EL (cell line): ENCODE results near the gene PRKCE.
A peak's percentile ranks its signal among the peaks of the same experiment; 100 is the strongest.

Experiments
- DNase-seq: peaks from one replicate; pipeline ENCODE4 v3.0.0-alpha.2; 2016

PRKCE gene

GRCh38 chr2:45921921-45922320 is 270.4 kb downstream of the PRKCE start:
- no peak for DNase-seq

GRCh38 chr2:45922577-45922988 is 271.1 kb downstream of the PRKCE start:
- no peak for DNase-seq

- no peak for DNase-seq
Measured at GRCh38 chr2:45923701-45924100, 272.2 kb downstream of the PRKCE start.

- no peak for DNase-seq
Measured at GRCh38 chr2:45925026-45925425, 273.6 kb downstream of the PRKCE start.

GRCh38 chr2:45925636-45926366 is 274.3 kb downstream of the PRKCE start:
- DNase-seq = no peak

- DNase-seq = no peak
Measured at GRCh38 chr2:45928946-45929345, 277.5 kb downstream of the PRKCE start.

GRCh38 chr2:45929674-45930395 is 278.4 kb downstream of the PRKCE start:
- no peak for DNase-seq

- DNase-seq = peak; percentile 52
Measured at GRCh38 chr2:45930396-45930792, 278.9 kb downstream of the PRKCE start.

GRCh38 chr2:45932278-45932975 is 281.0 kb downstream of the PRKCE start:
- DNase-seq = peak; percentile 43

- DNase-seq = peak; percentile 99
Measured at GRCh38 chr2:45935791-45936622, 284.5 kb downstream of the PRKCE start.

- DNase-seq = no peak
Measured at GRCh38 chr2:45936623-45936979, 285.1 kb downstream of the PRKCE start.

- no peak for DNase-seq
Measured at GRCh38 chr2:45937990-45938389, 286.5 kb downstream of the PRKCE start.

- peak; percentile 99 for DNase-seq
Measured at GRCh38 chr2:45938649-45939511, 287.4 kb downstream of the PRKCE start.

- DNase-seq = no peak
Measured at GRCh38 chr2:45941531-45942236, 290.2 kb downstream of the PRKCE start.

- DNase-seq = peak; percentile 24
Measured at GRCh38 chr2:45942237-45942738, 290.8 kb downstream of the PRKCE start.

GRCh38 chr2:45943219-45944044 is 292.0 kb downstream of the PRKCE start:
- DNase-seq = no peak

- DNase-seq = peak; percentile 86
Measured at GRCh38 chr2:45944074-45944473, 292.6 kb downstream of the PRKCE start.

- DNase-seq = no peak
Measured at GRCh38 chr2:45945302-45945717, 293.8 kb downstream of the PRKCE start.

GRCh38 chr2:45946023-45946422 is 294.5 kb downstream of the PRKCE start:
- peak; percentile 90 for DNase-seq

GRCh38 chr2:45950606-45951005 is 299.1 kb downstream of the PRKCE start:
- no peak for DNase-seq
